Non-pigmented ciliary epithelial cell (primary cell): ENCODE results near the gene RARRES1.
A peak's percentile ranks its signal among the peaks of the same experiment; 100 is the strongest.

Experiments used
- DNase-seq: peaks from one replicate; pipeline ENCODE4 v3.0.0-alpha.2; 2010; ENCODE audit warnings: low read depth

Gene RARRES1, protein sequence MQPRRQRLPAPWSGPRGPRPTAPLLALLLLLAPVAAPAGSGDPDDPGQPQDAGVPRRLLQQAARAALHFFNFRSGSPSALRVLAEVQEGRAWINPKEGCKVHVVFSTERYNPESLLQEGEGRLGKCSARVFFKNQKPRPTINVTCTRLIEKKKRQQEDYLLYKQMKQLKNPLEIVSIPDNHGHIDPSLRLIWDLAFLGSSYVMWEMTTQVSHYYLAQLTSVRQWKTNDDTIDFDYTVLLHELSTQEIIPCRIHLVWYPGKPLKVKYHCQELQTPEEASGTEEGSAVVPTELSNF

DNA sequence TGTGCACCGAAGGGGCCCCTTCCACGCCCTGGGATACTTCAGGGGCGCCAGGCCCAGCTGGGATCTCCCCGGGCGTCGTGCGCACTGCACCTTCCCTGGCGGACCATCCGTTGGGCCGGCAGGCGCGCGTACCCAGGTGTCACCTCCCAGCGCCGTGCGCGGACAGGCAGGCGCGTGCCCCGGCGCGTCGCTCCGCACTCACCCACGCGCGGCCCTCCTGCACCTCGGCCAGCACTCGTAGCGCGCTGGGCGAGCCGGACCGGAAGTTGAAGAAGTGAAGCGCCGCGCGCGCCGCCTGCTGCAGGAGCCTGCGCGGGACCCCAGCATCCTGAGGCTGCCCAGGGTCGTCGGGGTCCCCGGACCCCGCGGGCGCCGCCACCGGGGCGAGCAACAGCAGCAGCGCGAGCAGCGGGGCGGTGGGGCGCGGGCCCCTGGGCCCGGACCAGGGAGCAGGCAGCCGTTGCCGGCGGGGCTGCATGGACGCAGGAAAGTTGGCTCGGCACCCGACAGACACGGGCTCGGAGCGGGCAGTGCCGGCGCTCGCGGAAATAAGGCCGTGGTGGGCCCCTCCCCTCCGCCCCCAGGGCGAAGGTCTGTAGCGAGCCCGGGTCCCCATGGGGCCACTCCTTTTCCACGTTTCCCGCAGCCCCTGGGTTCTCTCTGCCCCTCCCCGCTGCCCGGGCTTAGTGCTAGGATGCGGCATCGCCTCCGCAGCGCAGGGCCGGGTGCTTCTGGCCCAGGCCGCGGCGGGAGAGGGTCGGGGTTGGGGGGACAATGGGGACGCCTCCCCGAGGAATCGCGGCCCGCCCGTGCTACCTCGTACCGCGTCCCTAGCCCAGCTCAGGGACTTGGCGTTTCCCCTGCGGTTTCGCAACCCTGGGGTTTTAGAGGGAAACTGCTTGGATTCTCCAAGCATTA, at the start of gene RARRES1:
Gene RARRES1, minus strand, starts transcription at position 520 of the 918 bp plus-strand sequence. Its CDS starts 42 bp downstream, at position 478.
- no peak for DNase-seq

DNA sequence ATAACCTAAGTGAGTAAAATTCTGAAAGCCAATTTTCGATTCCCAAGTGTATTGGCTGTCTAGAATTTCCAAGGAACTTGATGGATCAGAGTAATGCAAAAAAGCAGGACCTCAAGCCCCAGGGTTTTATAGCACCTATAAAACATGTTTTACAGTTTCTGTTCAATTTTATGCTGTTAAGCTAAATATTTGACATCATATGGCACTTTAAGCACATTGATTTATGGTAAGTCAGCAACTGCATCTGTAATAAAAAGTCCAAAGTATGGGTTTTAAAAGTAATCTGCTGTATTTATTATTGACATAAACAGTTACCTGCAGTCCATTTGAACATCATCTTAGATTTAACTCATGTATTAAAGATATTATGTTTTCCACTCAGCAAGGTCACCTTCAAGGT, 49.6 kb upstream of the RARRES1 start:
- DNase-seq: no peak

DNA sequence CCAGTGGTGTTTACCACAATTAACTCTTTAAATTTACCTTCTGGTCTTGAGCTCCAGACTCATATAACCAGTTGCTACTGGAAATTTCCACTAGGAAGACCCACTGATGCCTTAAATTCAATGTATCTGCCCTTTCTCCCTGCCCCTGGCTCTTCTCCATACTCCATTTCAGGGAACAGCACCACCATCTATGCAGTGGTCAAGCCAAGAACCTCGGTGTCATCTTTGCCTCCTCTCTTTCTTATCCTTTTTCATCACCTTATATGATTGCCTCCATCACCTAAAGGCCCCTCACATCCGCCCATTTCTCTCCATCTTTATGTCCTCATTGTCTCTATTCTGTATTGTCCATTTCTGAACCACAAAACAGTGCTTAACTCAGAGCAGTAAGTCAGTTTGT, 48.9 kb upstream of the RARRES1 start:
- DNase-seq: no peak

DNA sequence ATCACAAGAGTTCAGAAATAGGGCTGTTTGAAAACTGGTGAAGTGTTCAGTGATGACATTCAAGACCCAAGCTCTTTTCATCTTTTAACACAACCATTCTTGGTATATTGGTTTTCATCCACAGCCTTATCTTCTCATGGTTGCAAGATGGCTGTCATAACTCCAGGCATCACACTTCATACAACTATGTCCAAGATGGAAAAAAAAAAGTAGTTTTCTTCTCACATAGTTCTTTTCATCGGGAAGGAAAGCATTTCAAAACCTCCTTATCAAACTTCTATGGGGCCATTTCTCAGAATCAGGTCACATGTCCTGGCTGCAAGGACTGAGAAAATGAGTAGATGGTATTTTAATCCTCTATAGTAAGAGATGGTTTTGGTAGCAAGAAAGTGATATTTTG, 48.5 kb upstream of the RARRES1 start:
- DNase-seq: no peak

DNA sequence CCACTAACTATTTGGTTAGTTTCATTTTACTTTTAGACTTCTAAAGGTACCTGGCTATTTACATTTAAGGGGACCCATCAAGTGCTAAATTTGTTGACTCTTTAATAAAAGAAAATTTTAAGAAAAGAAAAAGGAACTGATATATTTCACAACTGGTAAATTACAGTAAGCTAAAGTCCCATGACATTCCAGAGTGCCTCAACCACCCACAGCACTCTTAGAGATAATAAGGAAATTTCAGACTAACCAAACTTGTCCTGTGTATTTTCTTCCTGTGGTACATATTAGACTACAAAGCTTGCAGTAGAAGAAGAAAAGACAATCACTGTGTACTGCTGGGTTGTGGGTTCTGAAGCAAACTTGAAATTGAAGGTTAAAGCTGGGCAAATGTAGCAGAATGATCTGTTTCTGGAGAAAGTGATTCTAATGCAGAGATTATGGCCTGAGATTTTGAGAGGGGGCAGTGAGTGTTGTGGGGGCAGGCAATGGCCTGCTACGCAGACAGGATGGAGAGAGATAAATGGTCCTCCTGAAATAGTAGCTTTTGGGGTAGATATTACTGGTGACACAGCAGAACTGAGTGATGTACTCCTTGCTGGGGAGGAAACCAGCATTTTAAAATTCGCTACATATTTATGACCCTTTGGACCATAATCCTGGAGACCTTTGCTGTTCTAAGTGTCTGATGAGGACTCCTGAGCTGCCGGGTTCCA, 45.1 kb upstream of the RARRES1 start:
- DNase-seq: no peak

DNA sequence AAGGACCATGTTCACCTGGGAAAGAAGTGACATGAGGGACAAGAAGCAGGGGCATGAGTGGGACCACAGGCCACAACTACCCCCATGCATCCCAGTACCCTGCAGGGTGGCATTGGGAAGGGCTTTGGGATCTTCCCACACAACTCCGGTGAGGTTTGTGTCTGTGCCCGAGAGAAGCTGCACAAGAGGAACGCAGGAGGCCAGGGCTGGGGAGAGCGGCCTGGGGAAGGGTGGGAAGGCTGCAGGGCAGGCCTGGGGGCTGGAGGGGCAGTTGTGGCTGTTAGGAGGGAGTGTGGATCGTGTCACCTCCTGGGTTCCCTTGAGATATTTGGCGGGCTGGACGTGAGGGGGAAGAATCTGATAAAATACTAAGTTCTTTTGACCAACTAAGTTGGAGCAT, 44.3 kb upstream of the RARRES1 start:
- DNase-seq: no peak

DNA sequence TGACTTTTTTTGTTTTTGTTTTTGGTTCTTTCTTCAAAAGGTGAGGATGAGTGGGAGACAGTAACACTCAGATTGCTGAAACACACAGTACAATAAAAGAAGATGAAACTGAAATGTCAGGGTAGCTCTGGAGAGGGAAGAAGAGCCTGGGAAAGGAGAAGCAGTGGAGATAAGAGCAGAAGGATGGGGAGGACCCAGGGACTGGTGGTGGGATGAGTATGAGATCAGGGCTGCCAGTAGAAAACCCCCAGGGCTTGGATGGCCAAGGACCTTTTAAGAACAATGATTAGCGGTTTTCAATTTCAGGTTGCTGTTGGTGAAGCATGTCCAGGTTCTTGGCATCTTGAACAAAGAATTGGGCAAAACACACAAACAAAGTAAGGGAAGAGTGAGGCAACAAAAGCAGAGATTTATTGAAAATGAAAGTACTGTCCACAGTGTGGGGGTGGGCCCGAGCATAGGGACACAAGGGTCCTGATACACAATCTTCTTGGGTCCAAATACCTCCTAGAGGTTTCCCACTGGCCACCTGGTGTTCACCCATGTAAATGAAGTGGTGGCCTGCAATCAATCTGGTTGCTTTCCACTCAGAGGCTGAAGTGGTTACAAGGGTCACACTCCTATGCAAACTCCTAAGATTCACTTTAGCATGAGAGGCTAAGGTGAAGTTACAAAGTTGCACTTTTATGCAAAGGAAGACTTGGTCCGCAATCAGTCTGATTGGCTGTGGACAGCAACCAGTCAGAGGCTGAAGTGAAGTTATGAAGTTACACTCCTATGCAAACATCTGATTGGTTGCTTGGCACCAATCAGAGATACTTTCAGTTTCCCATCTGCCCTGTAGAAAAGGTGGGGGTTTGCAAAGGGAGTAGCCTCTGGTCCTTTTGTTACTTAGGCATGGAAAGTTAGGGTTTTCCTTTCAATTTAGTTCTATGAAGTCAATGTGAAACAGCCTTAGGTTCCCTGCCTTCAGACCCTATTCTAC, 43.5 kb upstream of the RARRES1 start:
- no peak for DNase-seq

DNA sequence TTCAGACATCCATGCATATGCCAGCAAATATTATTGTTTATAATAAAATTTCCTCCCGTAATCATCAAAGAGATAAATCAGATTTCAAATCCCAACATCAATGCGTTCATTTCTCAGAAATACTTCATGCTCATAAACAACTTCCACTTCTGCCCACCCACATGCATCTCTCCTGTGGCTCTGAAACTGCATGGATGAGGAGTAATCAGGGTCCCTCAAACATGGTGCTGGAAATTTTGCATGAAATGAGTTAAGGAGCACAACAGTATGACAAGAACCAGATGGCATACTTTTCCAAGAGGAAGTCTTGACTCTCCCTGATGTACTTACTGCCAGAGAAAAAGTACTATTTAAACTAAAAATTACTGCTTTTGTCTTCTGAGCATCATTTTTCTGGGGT, 42.7 kb upstream of the RARRES1 start:
- no peak for DNase-seq

DNA sequence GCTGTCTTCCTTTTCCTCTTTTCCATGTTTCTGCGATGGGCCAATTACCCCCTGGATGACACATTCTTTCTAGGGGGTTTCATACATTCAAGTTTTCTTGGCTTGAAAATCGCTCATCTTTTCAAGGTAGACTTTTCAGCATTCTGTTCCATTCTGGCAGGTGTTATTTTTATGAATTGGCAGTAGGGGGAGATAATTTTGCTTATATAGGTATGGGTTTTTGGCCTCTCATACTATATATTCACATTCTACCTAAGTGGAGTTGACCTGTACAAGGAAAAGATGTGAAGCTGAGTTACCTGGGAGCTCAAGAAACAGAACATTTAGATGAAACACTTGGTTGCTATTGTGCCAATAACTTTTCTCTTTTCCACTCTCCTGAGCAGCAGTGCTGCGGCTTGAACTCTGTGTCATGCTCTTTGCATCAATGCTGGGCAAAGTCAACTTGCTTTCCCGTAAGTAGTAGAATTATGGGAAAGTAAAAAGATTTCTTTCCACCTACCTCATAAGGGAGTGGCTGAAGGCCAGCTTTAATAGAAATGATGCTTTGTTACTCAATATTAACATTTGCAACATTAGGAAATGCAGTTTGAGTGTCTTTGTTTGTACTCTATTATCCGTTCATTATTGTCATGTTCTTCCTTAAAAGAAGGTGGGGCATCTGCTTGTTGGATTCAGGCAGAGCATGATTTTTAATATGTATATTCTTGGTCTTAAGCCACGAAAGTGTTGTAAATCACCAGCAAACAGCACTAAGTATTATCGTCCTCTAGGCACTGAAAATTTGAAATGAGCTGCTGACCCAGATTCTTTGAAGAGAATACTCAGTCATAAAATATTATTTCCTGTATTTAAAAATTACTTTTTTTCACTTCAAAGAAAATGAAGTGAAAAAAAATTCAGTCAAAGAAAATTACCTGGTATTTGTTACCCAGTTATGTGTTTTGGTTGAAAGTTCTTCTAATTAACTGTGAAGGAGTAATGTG, 41.9 kb upstream of the RARRES1 start:
- no peak for DNase-seq

DNA sequence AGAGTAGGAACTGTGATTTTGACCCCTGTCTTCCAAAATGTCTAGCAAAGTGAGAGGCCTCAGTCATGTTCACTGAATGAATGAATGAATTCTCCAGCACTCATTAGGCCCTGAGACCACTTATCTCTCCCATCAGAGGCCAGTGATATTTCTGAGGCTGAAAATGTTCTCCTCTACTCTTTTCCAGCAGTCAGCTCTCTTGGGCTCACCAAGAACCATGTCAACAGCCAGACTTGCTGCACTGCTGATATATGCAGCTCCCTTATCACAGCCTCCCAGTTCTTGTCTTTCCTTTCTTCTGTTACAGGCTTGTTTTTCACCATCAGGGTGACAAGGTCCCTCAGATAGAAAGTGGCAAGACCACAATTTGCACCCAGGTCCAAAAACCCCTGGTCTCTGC, 40.9 kb upstream of the RARRES1 start:
- no peak for DNase-seq

DNA sequence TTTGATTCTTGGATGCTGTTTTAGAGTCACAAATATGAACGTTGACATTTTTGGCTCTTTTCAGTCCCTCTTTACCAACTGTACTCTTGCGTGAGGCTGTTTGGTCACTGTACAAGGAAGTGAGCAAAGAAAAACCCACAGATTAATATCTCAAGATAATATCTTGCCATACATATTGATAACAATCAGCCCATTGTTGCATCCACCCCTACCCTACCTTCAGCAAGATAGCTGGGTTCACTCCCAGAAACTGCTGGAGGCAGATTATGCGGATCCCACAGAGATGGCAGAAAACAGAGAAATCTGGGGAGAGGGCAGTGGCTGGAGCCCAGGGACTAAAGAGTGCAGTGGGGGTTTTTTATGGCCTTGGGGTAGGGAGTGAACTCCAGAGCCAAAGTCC, 39.7 kb upstream of the RARRES1 start:
- DNase-seq: no peak

DNA sequence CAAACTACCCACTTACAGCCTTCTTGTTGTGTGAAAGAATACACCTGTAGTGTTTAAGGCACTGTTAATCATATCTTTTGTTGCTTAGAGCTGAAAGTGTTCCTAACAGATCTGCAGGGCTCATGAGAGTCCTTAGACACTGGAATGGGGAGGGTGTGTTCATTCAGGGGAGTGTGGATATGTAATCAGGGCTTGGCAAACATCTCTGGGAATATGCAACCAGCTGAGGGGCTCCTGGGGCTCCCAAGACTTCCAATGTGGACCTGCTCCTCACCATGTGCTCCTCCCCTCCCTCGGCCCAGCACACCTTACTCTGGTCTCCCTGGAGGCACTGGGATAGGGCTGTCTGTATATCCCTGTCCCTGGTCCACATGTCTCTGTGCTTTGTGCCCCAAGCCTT, 39.3 kb upstream of the RARRES1 start:
- DNase-seq: no peak

DNA sequence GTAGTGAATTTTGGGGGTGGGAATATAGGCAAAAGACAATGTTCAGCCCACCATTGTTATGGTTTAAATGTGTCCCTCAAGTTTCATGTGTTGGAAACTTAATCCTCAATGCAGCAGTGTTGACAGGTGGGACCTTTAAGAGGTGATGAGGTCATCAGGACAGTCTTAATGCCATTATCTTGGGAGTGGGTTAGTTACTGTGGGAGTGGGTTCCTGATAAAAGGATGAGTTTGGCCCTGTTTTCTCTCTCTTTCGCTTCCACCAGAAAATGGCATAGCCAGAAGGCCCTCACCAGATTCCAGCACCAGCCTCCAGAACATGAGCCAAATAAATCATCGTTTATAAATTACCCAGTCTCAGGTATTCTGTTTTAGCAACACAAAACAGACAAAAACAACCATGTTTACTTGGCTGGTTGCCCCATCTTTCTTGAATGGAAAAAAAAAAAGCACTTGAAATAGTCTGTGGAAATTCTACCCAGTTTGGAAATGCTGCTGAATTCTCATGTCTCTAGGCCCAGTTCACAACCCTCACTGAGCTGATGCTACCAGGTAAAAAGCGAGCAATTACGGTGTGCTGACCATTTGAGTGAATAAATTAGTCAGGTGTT, 38.6 kb upstream of the RARRES1 start:
- DNase-seq: no peak

DNA sequence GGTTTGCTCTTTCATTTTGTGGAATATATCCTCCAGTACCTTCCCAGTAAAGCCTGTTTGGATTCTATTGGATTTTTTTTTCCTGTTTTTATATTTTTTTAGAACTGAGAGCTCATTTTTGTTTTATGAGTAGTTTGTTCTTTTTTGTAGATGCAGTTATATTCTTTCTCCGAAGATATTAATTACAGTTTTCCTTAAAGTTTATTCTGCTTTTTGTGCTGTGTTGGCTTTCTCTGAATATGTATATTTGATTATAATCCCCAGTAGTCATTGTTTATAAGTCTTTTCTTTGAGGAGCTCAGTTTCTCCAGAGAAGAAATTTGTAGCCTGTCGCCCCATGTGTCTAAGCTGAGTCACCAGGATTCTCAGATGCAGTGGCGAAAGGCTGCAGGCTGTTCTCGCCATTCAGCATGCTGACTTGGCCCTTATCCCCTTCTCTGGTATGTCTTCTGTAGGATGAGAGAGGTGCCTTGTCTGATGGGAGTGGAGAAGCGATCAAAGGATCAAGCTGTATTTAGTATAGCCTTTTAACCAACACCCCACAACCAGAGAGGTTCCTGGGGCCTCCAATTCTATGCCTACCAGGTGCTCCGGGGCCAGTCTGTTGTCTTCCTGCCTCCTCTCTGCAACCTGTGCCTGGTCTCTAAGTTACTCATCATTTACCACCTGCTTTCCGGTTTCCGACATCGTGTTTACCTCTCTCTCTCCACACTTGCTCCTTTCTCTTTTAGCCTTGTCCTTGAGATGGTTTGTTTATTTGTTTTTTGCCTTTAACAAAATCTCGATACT, 37.9 kb upstream of the RARRES1 start:
- DNase-seq: no peak

DNA sequence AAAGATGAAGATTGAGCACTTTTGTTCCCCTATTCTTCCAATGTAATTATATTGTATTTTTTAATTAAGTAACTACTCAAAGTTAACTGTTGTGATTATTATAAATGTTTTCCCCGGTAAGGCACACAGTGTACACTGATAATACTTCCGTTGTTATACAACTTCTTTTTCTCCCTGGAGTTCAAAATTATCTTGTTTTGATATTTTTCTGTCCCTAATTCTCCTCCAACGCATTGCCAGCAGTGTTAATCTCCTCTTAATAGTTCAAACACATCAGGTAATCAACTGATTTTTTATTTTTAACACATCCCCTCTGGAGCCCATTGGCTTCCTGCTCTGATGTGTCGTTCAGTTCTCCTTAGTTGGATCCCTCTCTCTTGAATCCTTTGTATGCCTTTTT, 37.3 kb upstream of the RARRES1 start:
- DNase-seq: no peak

DNA sequence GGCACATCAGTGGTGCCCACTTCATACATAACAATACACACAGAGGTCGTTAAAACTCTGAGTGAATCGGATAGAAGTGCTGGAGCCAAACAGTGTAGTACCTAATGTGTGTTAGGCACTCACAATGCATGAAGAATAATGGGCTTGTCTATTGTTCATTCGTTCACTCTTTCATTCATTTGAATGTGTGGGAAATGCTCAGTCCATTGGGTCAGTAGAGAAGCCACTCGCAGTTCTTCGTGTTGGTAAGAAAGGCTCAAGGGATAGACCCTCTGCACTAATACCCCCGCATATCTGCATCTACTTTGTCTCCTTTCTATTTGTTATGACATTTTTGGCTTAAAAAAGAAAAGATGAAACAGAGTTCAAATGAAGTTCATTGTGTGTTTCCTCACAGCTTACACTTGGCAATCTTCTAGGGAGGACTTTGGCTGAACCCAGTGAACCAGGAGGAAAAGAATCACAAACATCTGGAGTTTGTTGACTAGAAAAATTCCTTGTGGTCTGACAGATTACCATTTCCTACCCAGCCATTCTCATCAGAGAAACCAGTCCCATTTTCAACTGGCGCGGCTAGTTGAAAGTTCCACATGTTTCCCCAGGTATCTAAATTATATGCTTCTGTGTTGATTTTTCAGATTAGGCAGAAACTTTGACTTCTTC, 36.8 kb upstream of the RARRES1 start:
- DNase-seq: peak; percentile 98

DNA sequence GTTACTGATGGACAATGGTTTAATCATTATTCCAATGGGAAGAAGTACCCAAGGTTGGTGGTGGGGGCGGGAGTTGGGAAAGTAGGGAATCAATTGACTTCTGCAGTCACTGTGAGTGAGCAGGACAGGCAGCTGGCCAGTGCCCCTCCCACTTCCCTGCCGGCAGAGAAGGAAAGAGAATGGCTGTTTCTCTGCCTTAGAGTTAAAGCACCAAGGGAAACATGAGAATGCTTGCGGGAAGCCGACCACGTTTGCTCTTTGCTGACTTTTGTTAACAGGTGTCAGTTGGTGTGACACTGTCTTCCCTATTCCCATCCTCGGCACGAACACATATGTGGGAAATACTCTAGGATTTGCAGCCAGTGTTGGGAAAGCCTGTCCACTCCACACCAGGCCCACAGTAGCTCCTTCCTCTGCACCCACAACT, 36.1 kb upstream of the RARRES1 start:
- no peak for DNase-seq

DNA sequence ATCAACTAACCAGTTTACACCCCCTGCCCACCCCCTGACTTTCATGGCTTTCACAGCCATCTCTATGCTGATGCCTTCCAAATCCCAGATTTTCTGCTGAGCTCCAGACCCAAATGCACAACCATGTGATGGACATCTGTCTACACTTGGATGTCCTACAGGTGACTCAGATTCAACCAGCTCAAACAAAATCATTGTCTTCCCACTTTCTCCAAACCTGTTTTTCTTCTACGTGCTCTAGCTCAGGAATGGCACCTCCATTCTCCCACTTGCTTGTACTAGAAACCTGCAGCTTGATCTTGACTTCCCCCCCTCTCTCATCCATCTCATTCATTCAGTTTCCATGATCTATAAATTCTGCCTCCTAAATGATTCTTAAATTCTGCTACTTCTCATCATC, 34.1 kb upstream of the RARRES1 start:
- no peak for DNase-seq
